ENCODE results near the gene ATL2. TPM values are rescaled to one million over a fixed set of nuclear protein-coding genes. Genes with fewer than 3 reads are reported as not detected.

ATL2 gene
- total RNA-seq, 2 donors from 2014 or later = 125 to 139 TPM

DNA sequence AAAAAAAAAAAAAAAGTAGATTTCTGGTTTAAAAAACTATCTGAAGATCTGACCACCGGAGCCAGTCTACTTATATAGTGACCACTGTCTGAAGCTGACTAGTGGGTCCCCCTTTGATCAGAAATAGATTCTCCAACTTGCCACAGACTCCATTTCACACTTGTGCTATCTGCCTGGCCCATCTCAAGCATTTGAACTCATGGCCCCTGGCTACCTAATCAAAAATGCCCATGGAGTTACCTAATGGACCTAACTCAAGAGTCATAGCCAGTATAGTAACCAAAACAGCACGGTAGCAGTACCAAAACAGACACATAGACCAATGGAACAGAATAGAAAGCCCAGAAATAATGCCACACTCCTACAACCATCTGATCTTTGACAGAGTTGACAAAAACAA lies 17.0 kb upstream of the ATL2 start:
- Mint-ChIP-seq H3K27me3 (ENCODE audit: insufficient read depth) (peaks cover 4% of the 10 kb centered on the region), H3K4me1 (peaks cover 11% of the 10 kb centered on the region), H3K36me3 (ENCODE audit: low read depth) (no peaks in the 10 kb centered on the region), H3K9me3 (peaks cover 3% of the 10 kb centered on the region), H3K27ac (no peak overlapping the region), H3K4me3 (no peak overlapping the region)
- no peak overlapping the region for H3K9ac ChIP-seq (ENCODE audit: extremely low read depth, low read length, poor library complexity, severe bottlenecking)
- H3K4me1 ChIP-seq (ENCODE audit: control insufficient read depth, insufficient read depth, low read length) = peaks cover 8% of the 10 kb centered on the region
- TF ChIP-seq, protein P1, sequence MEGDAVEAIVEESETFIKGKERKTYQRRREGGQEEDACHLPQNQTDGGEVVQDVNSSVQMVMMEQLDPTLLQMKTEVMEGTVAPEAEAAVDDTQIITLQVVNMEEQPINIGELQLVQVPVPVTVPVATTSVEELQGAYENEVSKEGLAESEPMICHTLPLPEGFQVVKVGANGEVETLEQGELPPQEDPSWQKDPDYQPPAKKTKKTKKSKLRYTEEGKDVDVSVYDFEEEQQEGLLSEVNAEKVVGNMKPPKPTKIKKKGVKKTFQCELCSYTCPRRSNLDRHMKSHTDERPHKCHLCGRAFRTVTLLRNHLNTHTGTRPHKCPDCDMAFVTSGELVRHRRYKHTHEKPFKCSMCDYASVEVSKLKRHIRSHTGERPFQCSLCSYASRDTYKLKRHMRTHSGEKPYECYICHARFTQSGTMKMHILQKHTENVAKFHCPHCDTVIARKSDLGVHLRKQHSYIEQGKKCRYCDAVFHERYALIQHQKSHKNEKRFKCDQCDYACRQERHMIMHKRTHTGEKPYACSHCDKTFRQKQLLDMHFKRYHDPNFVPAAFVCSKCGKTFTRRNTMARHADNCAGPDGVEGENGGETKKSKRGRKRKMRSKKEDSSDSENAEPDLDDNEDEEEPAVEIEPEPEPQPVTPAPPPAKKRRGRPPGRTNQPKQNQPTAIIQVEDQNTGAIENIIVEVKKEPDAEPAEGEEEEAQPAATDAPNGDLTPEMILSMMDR (conservative IDR thresholded peaks at IDR 0.05) = no peak
- no peaks in the 10 kb centered on the region for H3K27me3 ChIP-seq (ENCODE audit: control insufficient read depth, insufficient read depth, low read length, poor library complexity, severe bottlenecking)
- H3K4me3 ChIP-seq (ENCODE audit: low read length) = no peak overlapping the region
- H3K27ac ChIP-seq (ENCODE audit: low read depth, low read length) = no peak overlapping the region
- WGBS, 2 experiments (ENCODE audit: insufficient coverage in 1 of 2, insufficient read length in 1 of 2) = 91 to 93% methylated on average over 2 of the region's 2 CpGs
- DNase-seq = no peak
- H3K36me3 ChIP-seq (ENCODE audit: control insufficient read depth, insufficient read depth, low read length) = no peaks in the 10 kb centered on the region
- H3K9me3 ChIP-seq (ENCODE audit: control insufficient read depth, low read length) = no peaks in the 10 kb centered on the region

DNA sequence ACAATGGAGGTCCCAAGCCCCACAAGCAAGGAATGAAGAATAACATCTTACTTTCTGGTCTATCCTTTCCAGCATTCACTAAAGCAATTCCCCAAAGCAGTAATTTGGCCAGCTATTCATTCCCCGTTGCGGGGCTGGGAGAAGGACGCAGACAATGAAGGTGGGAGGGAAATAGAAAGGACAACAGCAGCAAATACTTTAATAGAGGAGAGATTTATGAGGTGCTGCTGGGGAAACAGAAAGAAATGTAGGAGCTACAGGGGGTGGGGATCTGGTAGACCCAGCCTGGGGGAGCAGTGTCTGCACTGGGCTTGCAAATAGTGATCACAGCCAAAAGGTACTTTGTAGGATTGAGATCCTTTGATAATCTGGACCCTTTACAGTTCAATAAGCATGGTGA lies 13.9 kb upstream of the ATL2 start:
- Histone ChIP-seq H3K4me3 (ENCODE audit: low read length) (no peak overlapping the region), H3K9me3 (ENCODE audit: control insufficient read depth, low read length) (no peaks in the 10 kb centered on the region), H3K9ac (ENCODE audit: extremely low read depth, low read length, poor library complexity, severe bottlenecking) (no peak overlapping the region), H3K36me3 (ENCODE audit: control insufficient read depth, insufficient read depth, low read length) (no peaks in the 10 kb centered on the region), H3K27ac (ENCODE audit: low read depth, low read length) (no peak overlapping the region), H3K27me3 (ENCODE audit: control insufficient read depth, insufficient read depth, low read length, poor library complexity, severe bottlenecking) (no peaks in the 10 kb centered on the region), H3K4me1 (ENCODE audit: control insufficient read depth, insufficient read depth, low read length) (peaks cover 8% of the 10 kb centered on the region)
- H3K27me3 Mint-ChIP-seq (ENCODE audit: insufficient read depth) = peaks cover 3% of the 10 kb centered on the region
- WGBS, 2 experiments (ENCODE audit: insufficient coverage in 1 of 2, insufficient read length in 1 of 2) = 60 to 92% methylated on average over 1 to 3 of the region's 3 CpGs
- H3K9me3 Mint-ChIP-seq = no peaks in the 10 kb centered on the region
- H3K27ac Mint-ChIP-seq = no peak overlapping the region
- DNase-seq = no peak
- H3K4me1 Mint-ChIP-seq = peaks cover 17% of the 10 kb centered on the region
- TF ChIP-seq, protein P1 (conservative IDR thresholded peaks at IDR 0.05) = no peak
- no peaks in the 10 kb centered on the region for H3K36me3 Mint-ChIP-seq (ENCODE audit: low read depth)
- no peak overlapping the region for H3K4me3 Mint-ChIP-seq

DNA sequence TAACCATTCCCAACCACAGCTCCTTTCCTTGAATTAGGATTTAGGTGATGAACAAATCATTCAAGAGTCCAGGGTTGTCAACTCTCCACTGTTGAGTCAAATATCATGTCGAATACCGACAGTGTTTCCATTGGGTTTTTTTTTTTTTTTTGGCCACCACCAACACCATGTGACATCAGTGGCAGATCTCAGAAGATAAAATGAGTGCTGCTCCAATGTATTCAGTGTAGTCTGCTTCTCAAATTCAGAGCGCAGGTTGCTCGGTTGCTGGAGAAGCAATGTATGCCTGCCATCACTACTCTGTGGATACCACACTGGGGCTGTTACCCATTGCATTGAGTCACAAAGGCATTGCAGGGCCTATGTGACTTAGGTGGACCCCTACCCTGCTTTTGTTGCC lies 10.8 kb upstream of the ATL2 start:
- TF ChIP-seq, protein P1 (conservative IDR thresholded peaks at IDR 0.05) = no peak
- Mint-ChIP-seq H3K4me1 (peaks cover 20% of the 10 kb centered on the region), H3K36me3 (ENCODE audit: low read depth) (no peaks in the 10 kb centered on the region), H3K4me3 (no peak overlapping the region), H3K27me3 (ENCODE audit: insufficient read depth) (peaks cover 2% of the 10 kb centered on the region), H3K9me3 (no peaks in the 10 kb centered on the region), H3K27ac (no peak overlapping the region)
- no peak overlapping the region for H3K9ac ChIP-seq (ENCODE audit: extremely low read depth, low read length, poor library complexity, severe bottlenecking)
- no peak for DNase-seq
- no peaks in the 10 kb centered on the region for H3K36me3 ChIP-seq (ENCODE audit: control insufficient read depth, insufficient read depth, low read length)
- no peak overlapping the region for H3K4me3 ChIP-seq (ENCODE audit: low read length)
- no peaks in the 10 kb centered on the region for H3K9me3 ChIP-seq (ENCODE audit: control insufficient read depth, low read length)
- peaks cover 8% of the 10 kb centered on the region for H3K4me1 ChIP-seq (ENCODE audit: control insufficient read depth, insufficient read depth, low read length)
- 97 to 100% methylated on average over 4 of the region's 4 CpGs for WGBS, 2 experiments (ENCODE audit: insufficient coverage in 1 of 2, insufficient read length in 1 of 2)
- no peak overlapping the region for H3K27ac ChIP-seq (ENCODE audit: low read depth, low read length)
- H3K27me3 ChIP-seq (ENCODE audit: control insufficient read depth, insufficient read depth, low read length, poor library complexity, severe bottlenecking) = no peaks in the 10 kb centered on the region
